GM23248 (cell line): Measurements from ENCODE around the gene HLA-DQA1.

ENCODE experiments used
- EZH2 ChIP-seq: fragments of 200-600 bp; sonication (generic); IDR thresholded peaks from 2 replicates; pipeline ENCODE4 v1.6.1; 2018; ENCODE audit warnings: antibody characterized with exemption, mild to moderate bottlenecking; ENCODE audit not compliant: insufficient read depth, poor library complexity, severe bottlenecking
- EZH2phosphoT487 ChIP-seq: fragments of 200-600 bp; sonication (generic); IDR thresholded peaks from 2 replicates; pipeline ENCODE4 v1.6.1; 2018; ENCODE audit warnings: antibody characterized with exemption, moderate library complexity, mild to moderate bottlenecking, low read depth; ENCODE audit not compliant: insufficient read depth

GRCh38 chr6:32588156-32588555 lies 49.0 kb upstream of the HLA-DQA1 start:
- no peak for TF ChIP-seq EZH2
- TF ChIP-seq EZH2phosphoT487, result no peak
